GM19452 (cell line): ENCODE measurements around the gene ZNF670.
"Not testable (repeated sequence)": the region's sequence is repeated elsewhere in the genome, so short reads cannot be mapped to it uniquely, and the experiment has no call there.

ENCODE experiments used
- ATAC-seq: cut with Tn5 transposase; IDR thresholded peaks from one replicate; pipeline ENCODE4 v1.9.1; 2021; ENCODE audit not compliant: unreplicated experiment

Gene ZNF670

GRCh38 chr1:247078258-247079140, at the start of gene ZNF670:
TSS of gene ZNF670 (minus strand) at chr1:247078811. CDS start at chr1:247078596, 215 bp downstream.
- ATAC-seq, result peak; percentile 99

- not testable (repeated sequence) for ATAC-seq
These were observed 49.1 kb upstream of the ZNF670 start for GRCh38 chr1:247127519-247128282.

GRCh38 chr1:247126601-247127000, 48.0 kb upstream of the ZNF670 start:
- ATAC-seq, result peak; percentile 60

- peak; percentile 99 for ATAC-seq
These were observed 47.6 kb upstream of the ZNF670 start for GRCh38 chr1:247126166-247126565.

GRCh38 chr1:247121382-247121781, 42.8 kb upstream of the ZNF670 start:
- no peak for ATAC-seq

GRCh38 chr1:247120408-247120668, 41.7 kb upstream of the ZNF670 start:
- not testable (repeated sequence) for ATAC-seq

GRCh38 chr1:247119600-247120407, 41.2 kb upstream of the ZNF670 start:
- ATAC-seq, result no peak

- no peak for ATAC-seq
These were observed 40.4 kb upstream of the ZNF670 start for GRCh38 chr1:247118946-247119446.

GRCh38 chr1:247115545-247115944, 36.9 kb upstream of the ZNF670 start:
- ATAC-seq, result no peak

GRCh38 chr1:247115141-247115510, 36.5 kb upstream of the ZNF670 start:
- ATAC-seq, result no peak

GRCh38 chr1:247114351-247115140, 35.9 kb upstream of the ZNF670 start:
- no peak for ATAC-seq

- no peak for ATAC-seq
These were observed 35.2 kb upstream of the ZNF670 start for GRCh38 chr1:247113733-247114271.

- no peak for ATAC-seq
These were observed 34.5 kb upstream of the ZNF670 start for GRCh38 chr1:247113094-247113497.

GRCh38 chr1:247112479-247112781, 33.8 kb upstream of the ZNF670 start:
- ATAC-seq, result no peak

GRCh38 chr1:247111700-247112478, 33.3 kb upstream of the ZNF670 start:
- no peak for ATAC-seq

GRCh38 chr1:247111259-247111699, 32.7 kb upstream of the ZNF670 start:
- ATAC-seq, result no peak

GRCh38 chr1:247110627-247111258, 32.1 kb upstream of the ZNF670 start:
- no peak for ATAC-seq

- ATAC-seq, result no peak
These were observed 29.1 kb upstream of the ZNF670 start for GRCh38 chr1:247107694-247108093.

GRCh38 chr1:247105966-247106365, 27.4 kb upstream of the ZNF670 start:
- ATAC-seq, result no peak
